GM23338 (cell line): ENCODE measurements around the gene SLC35F6. TPM values are rescaled to one million over a fixed set of nuclear protein-coding genes. Genes with fewer than 3 reads are reported as not detected.
A peak's percentile ranks its signal among the peaks of the same experiment; 100 is the strongest.

Experiments
- ATAC-seq: fragments of 200-7000 bp; cut with Tn5 transposase; 3 replicates; pipeline ENCODE4 v1.9.1; 2020
- DNase-seq: peaks from one replicate; pipeline ENCODE4 v3.0.0-alpha.2; 2015; ENCODE audit warnings: low spot score
- H2AFZ ChIP-seq: fragments of 200-600 bp; sonication (generic); 2 replicates; pipeline ENCODE4 v1.8.0; 2016; ENCODE audit warnings: antibody characterized with exemption, mild to moderate bottlenecking, moderate library complexity
- H3F3A ChIP-seq: fragments of 200-600 bp; sonication (generic); replicated peaks from 2 replicates; pipeline ENCODE4 v1.8.0; 2017; ENCODE audit warnings: antibody characterized with exemption, mixed run types, low read depth
- H3K27ac ChIP-seq: fragments of 200-600 bp; sonication (generic); 2 replicates; pipeline ENCODE4 v1.6.1; 2016; ENCODE audit warnings: low read depth
- H3K27me3 ChIP-seq: fragments of 200-600 bp; sonication (generic); 2 replicates; pipeline ENCODE4 v1.8.0; 2016; ENCODE audit warnings: mild to moderate bottlenecking, mixed run types, moderate library complexity; ENCODE audit not compliant: insufficient read depth
- H3K36me3 ChIP-seq: fragments of 200-600 bp; sonication (generic); 2 replicates; pipeline ENCODE4 v1.8.0; 2016; ENCODE audit warnings: mild to moderate bottlenecking; ENCODE audit not compliant: insufficient read depth
- H3K4me1 ChIP-seq: fragments of 200-600 bp; sonication (generic); 2 replicates; pipeline ENCODE4 v1.8.0; 2016; ENCODE audit warnings: mild to moderate bottlenecking, moderate library complexity; ENCODE audit not compliant: insufficient read depth
- H3K4me2 ChIP-seq: fragments of 200-600 bp; sonication (generic); 2 replicates; pipeline ENCODE4 v1.7.1; 2017; ENCODE audit warnings: mixed run types
- H3K4me3 ChIP-seq: fragments of 200-600 bp; sonication (generic); 2 replicates; pipeline ENCODE4 v1.6.1; 2016; ENCODE audit warnings: mixed run types
- H3K79me2 ChIP-seq: fragments of 200-600 bp; sonication (generic); replicated peaks from 2 replicates; pipeline ENCODE4 v1.8.0; 2017; ENCODE audit warnings: mild to moderate bottlenecking; ENCODE audit not compliant: insufficient read depth
- H3K9me2 ChIP-seq: fragments of 200-600 bp; sonication (generic); 2 replicates; pipeline ENCODE4 v1.8.0; 2017; ENCODE audit not compliant: insufficient read depth
- H4K20me1 ChIP-seq: fragments of 200-600 bp; sonication (generic); replicated peaks from 2 replicates; pipeline ENCODE4 v1.8.0; 2017; ENCODE audit warnings: mild to moderate bottlenecking; ENCODE audit not compliant: insufficient read depth
- H3K27ac Mint-ChIP-seq: 2 replicates; pipeline ENCODE4 v1.8.0; 2020; ENCODE audit warnings: inconsistent platforms, mild to moderate bottlenecking, moderate library complexity, mixed read lengths
- H3K27me3 Mint-ChIP-seq: 3 replicates; pipeline ENCODE4 v1.8.0; 2022; ENCODE audit warnings: low read depth, mild to moderate bottlenecking, moderate library complexity, mixed read lengths, inconsistent platforms; ENCODE audit not compliant: insufficient read depth, poor library complexity
- H3K36me3 Mint-ChIP-seq: 3 replicates; pipeline ENCODE4 v1.8.0; 2021; ENCODE audit warnings: low read depth, mild to moderate bottlenecking, inconsistent platforms, moderate library complexity, mixed read lengths
- H3K4me1 Mint-ChIP-seq: 3 replicates; pipeline ENCODE4 v1.8.0; 2020; ENCODE audit warnings: mild to moderate bottlenecking, inconsistent platforms, mixed read lengths
- H3K4me3 Mint-ChIP-seq: 3 replicates; pipeline ENCODE4 v1.8.0; 2021; ENCODE audit warnings: moderate library complexity, mild to moderate bottlenecking, inconsistent platforms, mixed read lengths
- H3K9me3 Mint-ChIP-seq: 3 replicates; pipeline ENCODE4 v1.8.0; 2020; ENCODE audit warnings: moderate library complexity, mild to moderate bottlenecking, inconsistent platforms, mixed read lengths
- CREB1 ChIP-seq: fragments of 250-450 bp; sonication (Bioruptor Pico); IDR thresholded peaks from 2 replicates; pipeline ENCODE4 v1.5.0; 2020; ENCODE audit warnings: low read depth, mild to moderate bottlenecking, moderate library complexity
- CTCF ChIP-seq, 2 experiments: fragments of 200-600 bp in 1 of 2; sonication (generic) in 1 of 2; conservative IDR thresholded peaks; 2 replicates each; pipeline versions ENCODE4 v1.5.1 to v1.6.1; 2016 to 2017; ENCODE audit warnings: antibody characterized with exemption in 2 of 2, low read depth in 2 of 2, mild to moderate bottlenecking in 2 of 2, moderate library complexity in 1 of 2
- ETS1 ChIP-seq: IDR thresholded peaks from 2 replicates; pipeline ENCODE4 v1.6.1; 2016; ENCODE audit warnings: antibody characterized with exemption
- EZH2 ChIP-seq: fragments of 200-600 bp; sonication (generic); IDR thresholded peaks from one replicate; pipeline ENCODE4 v1.8.0; 2017; ENCODE audit warnings: antibody characterized with exemption, mild to moderate bottlenecking, low read depth; ENCODE audit not compliant: unreplicated experiment
- NANOG ChIP-seq: IDR thresholded peaks from 2 replicates; pipeline ENCODE4 v1.6.1; 2016; ENCODE audit warnings: antibody characterized with exemption, borderline replicate concordance
- POLR2AphosphoS5 ChIP-seq: IDR thresholded peaks from 2 replicates; pipeline ENCODE4 v1.6.1; 2016; ENCODE audit warnings: antibody characterized with exemption, low read depth
- STAT1 ChIP-seq: IDR thresholded peaks from one replicate; pipeline ENCODE4 v1.6.1; 2016; ENCODE audit warnings: antibody characterized with exemption; ENCODE audit not compliant: unreplicated experiment
- ZNF114 ChIP-seq: fragments of 250-450 bp; sonication (Bioruptor Pico); IDR thresholded peaks from 2 replicates; pipeline ENCODE4 v1.5.0; 2020; ENCODE audit warnings: mild to moderate bottlenecking, moderate library complexity
- ZNF331 ChIP-seq: fragments of 250-450 bp; sonication (Bioruptor Pico); IDR thresholded peaks from 2 replicates; pipeline ENCODE4 v1.5.0; 2020; ENCODE audit warnings: low read depth, mild to moderate bottlenecking, moderate library complexity
- ZNF462 ChIP-seq: fragments of 250-450 bp; sonication (Bioruptor Pico); IDR thresholded peaks from 2 replicates; pipeline ENCODE4 v1.5.0; 2020; ENCODE audit warnings: mild to moderate bottlenecking, moderate library complexity
- polyA plus RNA-seq: library from polyadenylated mRNA; unstranded; fragments of >200 nt; fragmentation: Nextera tagmentation; extraction: Ambion mirVana; gene quantifications from 2 replicates; pipeline ENCODE4 v1.2.1, GENCODE V29; 2016
- total RNA-seq: library from RNA; depleted of rRNA; stranded (reverse); fragments of >200 nt; shearing (Covaris generic); gene quantifications from 2 replicates; pipeline ENCODE4 v1.2.3, GENCODE V29; 2014

SLC35F6 gene
- total and polyA plus RNA-seq, 2 experiments from 2014 or later, result 6.0 to 15.0 TPM

GRCh38 chr2:26756337-26756736, 7.7 kb upstream of the SLC35F6 start (continued):
- no peak for TF ChIP-seq ETS1

GRCh38 chr2:26757873-26758789, 6.0 kb upstream of the SLC35F6 start:
- Mint-ChIP-seq H3K27ac (peak overlapping the region; percentile 96), H3K27me3 (peaks cover 6% of the 10 kb centered on the region), H3K4me1 (peaks cover 39% of the 10 kb centered on the region), H3K4me3 (peak overlapping the region; percentile 2; the same call in 1 of the 3 replicates), H3K9me3 (no peaks in the 10 kb centered on the region), H3K36me3 (no peaks in the 10 kb centered on the region)
- no peak overlapping the region for H3K4me3 ChIP-seq
- no peaks in the 10 kb centered on the region for H4K20me1 ChIP-seq
- no peak overlapping the region for H2AFZ ChIP-seq
- ATAC-seq (peak; percentile 51), DNase-seq (peak; percentile 78)
- TF ChIP-seq POLR2AphosphoS5, result no peak
- TF ChIP-seq ZNF114 (CRISPR knock-in tag), result no peak
- TF ChIP-seq ZNF462 (CRISPR knock-in tag), result no peak
- no peak for TF ChIP-seq STAT1
- no peak for TF ChIP-seq EZH2
- no peak for TF ChIP-seq CREB1 (CRISPR knock-in tag)
- no peak for TF ChIP-seq ZNF331 (CRISPR knock-in tag)
- TF ChIP-seq CTCF (conservative IDR thresholded peaks at IDR 0.05; ENCODE audit: low read depth in 2 of 2), result no peak
- no peak for TF ChIP-seq NANOG
- no peaks in the 10 kb centered on the region for H3K9me2 ChIP-seq
- no peaks in the 10 kb centered on the region for H3K79me2 ChIP-seq
- H3F3A ChIP-seq, result no peaks in the 10 kb centered on the region; the same call in 1 of the 2 replicates
- H3K4me1 ChIP-seq, result peaks cover 9% of the 10 kb centered on the region
- no peaks in the 10 kb centered on the region for H3K36me3 ChIP-seq
- 0 out of 2 replicates have a peak overlapping the region, but pooled peaks have one; percentile 12 for H3K4me2 ChIP-seq
- no peaks in the 10 kb centered on the region for H3K27me3 ChIP-seq
- peak overlapping the region; percentile 85 for H3K27ac ChIP-seq
